NCI-H446 treated with DMSO at 0.1 percent for 48 hours (cell line): ENCODE data around the gene RETREG2.

Experiments used
- DNase-seq: peaks from one replicate; lab custom pipeline; 2025; lab: John Stamatoyannopoulos, UW

Gene RETREG2, protein sequence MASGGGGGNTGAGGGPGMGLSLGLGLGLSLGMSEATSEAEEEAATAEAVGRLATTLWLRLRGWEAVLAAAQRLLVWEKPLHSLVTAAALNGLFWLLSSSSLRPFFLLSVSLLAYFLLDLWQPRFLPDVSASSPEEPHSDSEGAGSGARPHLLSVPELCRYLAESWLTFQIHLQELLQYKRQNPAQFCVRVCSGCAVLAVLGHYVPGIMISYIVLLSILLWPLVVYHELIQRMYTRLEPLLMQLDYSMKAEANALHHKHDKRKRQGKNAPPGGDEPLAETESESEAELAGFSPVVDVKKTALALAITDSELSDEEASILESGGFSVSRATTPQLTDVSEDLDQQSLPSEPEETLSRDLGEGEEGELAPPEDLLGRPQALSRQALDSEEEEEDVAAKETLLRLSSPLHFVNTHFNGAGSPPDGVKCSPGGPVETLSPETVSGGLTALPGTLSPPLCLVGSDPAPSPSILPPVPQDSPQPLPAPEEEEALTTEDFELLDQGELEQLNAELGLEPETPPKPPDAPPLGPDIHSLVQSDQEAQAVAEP

DNA sequence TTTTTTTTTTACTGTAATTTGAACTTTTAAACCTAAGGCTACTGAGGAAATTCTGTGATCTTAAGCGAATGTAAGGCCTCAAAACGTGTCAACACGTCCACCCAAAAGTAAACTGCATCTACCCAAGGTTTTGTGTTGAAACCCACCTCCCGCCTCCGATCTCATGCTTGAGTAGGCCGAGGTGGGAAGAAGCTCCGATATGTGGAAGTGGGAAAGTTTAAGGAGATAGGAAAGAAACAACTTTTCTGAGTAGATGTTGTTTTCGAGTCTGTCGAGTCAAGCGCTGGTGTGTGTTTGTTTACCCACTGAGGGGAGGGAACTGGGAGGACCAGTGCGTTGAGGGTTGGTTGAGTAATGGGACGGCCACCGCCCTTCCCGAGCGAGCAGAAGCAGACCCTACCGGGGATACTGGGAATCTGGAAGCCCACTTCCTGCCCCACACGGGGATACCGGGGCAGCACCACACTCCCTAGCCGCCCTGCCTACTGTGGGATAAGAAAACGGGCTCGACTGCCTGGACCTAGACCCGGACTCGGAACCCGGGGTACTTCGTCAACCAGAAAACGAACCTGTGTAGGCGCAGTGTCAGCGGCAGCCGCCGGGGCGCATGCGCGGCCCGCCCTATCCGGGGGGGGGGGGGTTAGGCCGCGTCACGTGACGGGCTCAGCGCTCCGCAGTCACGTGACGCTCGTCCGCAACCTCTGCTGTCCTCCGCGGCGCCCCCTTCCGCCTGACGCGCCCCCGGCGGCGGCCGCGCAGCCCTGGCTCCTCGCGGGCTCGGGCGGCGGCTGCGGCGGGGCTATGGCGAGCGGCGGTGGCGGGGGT, at the start of gene RETREG2:
RETREG2 (plus strand) TSS at position 724 of the 825 bp plus-strand sequence; CDS start at position 802, 78 bp downstream.
- peak; percentile 67 for DNase-seq

DNA sequence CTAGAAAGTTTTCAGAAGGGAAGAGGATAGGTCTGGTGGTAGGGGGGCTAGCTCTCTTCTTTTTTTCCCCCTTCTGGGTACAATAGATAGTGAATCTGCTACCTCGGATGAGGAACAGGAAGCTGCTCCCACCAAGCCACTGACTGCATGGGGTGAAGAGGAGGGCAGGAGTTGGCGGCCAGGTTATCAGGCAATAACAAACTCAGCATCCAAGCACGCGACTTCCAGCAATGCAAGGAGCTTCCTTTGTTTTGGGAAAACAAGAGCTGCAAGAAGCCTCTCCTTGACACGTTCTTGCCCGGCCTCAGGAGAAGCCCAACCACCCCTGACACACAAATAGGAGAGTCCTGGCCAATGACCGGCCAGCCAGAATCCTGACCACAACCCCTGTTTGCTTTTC, 49.7 kb upstream of the RETREG2 start:
- DNase-seq: no peak

DNA sequence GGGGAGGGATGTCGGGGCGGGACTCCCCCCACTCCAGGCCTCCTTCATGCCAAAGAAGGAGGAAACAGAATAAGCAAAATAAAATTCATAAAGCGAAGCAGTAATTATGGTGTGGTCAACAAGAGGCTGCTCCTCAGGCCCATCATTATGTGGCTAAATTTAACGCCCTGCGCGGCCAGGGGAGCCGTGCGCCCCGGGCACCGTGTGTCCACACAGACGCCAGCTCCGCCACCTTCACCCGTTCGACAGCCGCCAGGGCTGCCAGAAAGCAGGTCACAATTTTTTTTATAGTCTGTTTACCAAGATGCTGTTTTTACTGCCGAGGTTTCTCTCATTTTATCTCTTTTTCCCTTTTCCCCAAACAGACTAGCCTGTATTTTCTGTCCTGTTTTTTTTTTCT, 48.5 kb upstream of the RETREG2 start:
- no peak for DNase-seq

DNA sequence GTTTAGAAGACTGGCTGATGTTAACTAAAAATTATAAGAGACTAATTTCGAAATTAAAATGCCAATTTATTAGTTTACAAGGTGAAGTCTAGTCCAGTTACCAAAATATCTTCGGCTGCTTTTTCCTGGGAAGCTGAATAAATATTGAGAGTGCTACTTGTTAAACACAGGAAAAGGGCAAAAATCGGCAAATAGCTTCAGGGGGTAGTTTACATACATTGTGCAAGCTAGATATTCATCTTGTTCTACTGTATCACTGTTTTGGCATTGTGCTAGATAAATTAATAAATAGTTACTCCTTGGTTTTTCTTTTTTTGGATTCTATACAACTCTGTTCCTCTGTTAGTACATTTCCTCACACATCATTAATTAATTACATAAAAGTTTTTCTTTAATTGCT, 46.7 kb upstream of the RETREG2 start:
- DNase-seq: no peak

DNA sequence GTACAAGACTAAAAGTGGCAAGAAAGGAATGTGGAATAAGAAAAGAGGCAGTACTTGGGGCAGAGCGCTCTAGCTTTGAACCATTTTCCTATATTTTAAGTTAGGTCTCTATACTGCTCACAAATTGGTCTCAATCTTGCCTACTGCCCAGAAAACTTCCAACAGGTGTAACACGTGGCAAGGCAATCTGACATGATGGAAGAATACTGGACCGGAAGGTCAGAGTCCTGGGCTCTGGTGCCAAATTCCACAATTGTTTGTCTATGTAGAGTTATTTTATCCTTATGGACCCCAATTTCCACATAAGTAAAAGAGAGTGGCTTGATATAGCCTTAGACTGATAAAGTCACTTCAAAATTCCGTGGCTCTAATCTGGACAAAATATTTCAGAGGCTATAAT, 46.3 kb upstream of the RETREG2 start:
- no peak for DNase-seq

DNA sequence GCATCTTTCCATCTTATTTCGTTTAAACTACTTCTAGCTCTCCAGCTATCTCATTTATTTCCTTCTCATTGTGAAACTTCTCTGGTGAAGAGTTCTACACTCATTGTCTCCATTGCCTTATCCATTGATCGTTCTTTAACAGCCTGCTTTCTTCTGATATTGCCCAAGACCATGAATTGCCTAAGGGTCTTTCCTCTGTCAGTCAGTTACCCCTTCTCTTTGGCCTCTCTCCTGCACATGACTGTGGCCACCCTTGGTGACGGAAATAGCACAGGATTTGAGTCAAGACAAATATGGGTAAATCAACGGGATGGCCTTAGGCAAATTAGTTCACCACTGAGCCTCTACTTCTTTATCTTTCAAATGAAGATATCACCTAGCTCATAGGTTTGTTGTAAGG, 44.1 kb upstream of the RETREG2 start:
- no peak for DNase-seq

DNA sequence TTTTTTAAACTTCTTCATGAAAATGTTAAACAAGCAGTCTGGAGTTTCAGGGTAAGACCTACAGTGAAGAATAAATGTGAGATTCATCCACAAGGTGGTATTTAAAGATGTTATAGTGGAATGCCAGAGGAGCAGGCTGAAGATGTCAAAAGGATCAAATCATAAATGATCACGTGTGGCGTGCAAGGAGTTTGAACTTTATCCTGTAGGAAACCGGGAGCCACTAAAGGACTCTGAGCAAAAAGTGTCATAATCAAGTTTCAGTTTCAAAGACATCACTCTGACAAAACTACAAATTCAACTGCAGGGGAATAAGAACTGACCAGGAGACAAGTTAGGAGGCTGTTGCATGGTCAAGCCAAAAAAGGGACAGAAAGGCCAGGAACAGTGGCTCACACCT, 37.4 kb upstream of the RETREG2 start:
- DNase-seq: no peak

DNA sequence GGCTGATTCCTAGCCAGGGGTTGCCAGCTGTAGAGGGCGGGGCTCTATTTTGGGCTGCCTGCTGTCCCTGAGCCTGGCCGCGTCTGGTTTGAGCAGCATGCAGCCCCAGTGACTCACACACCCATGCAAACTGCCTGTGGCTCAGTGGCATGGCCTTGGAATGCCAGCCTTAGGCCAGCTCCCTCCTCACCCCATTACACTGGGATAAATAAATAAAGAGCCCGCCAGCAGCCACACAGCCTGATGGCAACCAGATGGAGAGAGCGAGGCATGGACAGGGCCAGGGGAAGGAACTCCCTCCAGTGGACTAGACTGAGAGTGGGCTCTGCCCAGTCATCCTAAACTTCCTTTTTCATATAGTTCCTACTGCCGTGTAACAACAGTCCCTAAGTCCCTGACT, 35.7 kb upstream of the RETREG2 start:
- peak; percentile 9 for DNase-seq

DNA sequence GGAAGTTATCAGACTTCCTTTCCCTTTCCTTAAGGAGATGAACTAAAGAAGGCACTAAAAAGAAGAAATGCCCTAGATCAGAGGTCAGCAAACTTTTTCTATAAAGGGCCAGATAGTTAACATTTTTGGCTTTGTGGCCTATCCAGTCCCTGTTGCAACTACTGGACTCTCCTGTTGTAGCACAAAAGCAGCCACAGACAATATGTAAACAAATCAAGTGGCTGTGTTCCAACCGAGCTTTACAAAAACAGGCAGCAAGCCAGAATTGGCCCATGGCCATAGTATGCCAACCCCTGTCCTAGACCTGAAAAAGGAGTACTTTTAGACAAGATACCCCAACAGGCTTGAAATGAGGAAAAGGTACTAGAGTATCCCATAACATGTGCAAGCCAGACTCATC, 28.4 kb upstream of the RETREG2 start:
- DNase-seq: no peak

DNA sequence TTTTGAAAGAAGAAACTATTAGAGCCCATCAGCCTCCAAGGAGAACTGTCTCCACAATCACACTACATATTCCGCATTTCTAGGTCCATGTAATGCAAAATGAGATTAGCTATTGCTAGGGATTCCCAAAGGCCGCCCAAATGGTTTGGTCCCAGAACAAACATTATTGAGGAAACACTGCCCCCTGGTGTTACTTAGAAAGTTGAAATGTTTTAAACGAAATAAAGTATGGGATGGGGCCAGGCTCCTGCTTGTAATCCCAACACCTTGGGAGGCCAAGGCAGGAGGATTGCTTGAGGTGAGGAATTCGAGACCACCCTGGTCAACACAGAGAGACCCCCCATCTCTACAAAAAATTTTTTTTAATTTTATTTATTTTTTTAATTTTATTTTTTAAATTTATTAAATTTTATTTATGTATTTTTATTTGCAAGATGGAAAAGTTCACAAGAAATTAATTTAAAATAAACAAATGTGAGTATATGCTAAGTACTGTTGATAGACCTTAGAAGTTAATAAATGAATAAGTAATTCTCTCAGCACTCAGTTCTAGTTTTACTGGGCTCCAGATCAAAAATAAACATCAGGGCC, 22.9 kb upstream of the RETREG2 start:
- DNase-seq: peak; percentile 47

DNA sequence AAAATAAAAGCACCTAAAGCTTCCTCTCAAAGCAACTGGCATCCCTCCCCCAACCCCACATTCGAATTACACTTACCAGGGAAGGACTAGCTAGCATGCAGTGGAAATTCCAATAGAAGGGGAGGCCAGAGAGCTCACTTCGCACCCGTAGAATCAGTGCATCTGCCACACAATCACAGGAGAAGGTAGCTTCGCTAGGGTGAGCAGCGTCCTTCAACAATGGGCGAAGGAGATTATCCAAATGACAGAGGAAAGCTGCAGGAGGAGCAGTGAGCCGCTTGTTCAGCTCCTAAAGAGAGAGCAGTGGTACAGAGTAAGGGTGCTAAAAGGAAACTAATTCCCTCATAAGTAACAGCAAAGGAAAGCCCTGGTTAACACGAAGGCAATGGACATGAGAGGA, 20.7 kb upstream of the RETREG2 start:
- no peak for DNase-seq

DNA sequence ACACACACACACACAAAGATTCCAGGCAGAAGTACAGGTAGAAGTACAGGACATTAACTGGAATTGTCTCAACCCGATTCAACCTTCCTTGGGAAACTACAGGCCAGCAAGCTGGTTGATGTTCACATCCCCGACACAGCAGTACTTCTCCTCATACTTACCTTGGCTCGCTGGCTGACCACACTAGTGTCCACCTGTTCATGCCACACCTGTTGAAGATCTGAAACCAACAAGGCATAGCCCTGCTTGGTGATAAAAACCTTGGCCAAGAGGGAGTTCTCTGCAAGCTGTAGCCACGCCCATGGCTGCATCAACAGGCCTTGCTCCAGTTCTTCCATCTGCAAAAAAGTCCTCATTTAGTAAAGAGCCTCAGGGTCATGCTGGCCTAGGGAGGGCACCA, 20.1 kb upstream of the RETREG2 start:
- DNase-seq: no peak

DNA sequence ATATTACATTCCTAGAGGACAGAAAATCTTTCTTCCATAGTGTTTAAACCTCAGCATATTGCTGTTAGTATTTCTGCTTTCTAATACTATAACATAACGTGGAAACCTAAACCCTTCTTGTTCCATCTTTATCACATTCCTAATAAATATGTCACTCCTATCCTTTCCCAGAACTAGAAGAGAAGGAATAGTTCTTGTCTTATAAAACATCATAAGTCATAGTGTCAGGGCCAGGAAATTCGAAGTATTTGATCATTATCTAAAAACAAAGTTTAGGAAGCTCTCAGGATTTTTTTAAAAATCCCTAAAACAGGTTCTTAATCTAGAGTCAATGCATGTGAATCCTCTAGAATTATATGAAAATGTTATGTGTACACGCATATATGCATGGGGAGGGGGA, 19.5 kb upstream of the RETREG2 start:
- DNase-seq: no peak

DNA sequence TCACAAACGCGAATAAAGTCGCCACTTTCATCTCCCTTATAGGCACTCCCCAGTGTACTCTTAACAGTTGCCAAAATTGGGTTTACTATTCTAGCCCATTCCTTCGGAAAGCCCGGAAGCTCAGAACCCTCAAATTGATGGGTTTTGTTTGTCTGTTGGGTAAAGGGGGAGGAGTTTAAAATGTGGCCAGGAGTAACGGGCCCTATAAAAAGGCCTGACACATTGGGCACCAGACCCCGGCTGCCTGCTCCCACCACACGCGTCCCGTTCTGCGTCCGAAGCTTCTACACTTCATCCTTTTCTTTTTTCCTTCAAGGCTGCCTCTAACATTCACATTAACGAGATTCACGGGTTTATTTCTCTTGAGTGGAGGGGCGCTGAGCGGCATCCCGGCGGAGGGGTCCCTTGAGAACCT, 18.3 kb upstream of the RETREG2 start:
- peak; percentile 26 for DNase-seq

DNA sequence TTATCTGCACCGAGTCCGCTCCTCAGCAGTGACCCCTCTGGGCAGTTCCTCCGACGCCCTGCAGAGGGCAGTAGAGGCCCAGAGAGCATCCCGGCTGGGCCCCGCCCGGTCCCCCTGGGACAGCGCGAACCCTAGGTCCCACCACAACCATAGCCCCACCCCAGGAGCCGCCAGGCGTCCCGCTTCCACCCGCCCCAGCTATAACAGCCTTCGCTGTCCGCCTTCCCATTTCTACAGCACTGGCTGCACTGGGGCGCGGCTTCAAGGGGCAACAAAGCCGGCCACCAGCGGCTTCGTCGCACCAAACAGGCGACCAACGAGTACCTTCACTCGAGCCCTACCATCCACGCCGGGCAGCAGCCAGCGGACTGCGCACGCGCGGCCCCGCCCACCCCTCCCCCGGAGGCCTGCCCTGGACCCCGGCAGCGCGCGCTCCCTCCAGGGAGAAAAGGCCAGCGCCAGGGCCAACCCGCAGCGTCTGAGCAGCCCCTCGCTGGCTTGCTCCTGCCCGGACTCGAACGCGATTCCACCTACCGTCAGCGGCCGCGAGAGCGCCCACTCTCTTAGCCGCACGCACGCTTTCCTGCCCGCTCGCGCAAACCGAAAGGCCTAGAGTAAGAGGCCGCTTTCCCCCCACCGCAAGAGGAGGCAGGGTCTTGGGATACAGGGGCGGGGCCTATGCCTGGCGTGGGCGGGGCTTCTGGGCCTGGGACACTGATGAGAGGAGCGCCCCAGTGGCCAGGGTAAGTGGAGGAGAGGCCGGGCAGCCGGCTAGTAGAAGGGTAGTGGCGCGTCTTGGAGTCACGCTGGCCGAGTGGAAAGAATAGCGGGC, 17.7 kb upstream of the RETREG2 start, which contains the start of gene NHEJ1:
NHEJ1 (minus strand) TSS at position 630 of the 832 bp plus-strand sequence. CDS start 2,453 bp downstream, outside the sequence.
- DNase-seq: peak; percentile 74

DNA sequence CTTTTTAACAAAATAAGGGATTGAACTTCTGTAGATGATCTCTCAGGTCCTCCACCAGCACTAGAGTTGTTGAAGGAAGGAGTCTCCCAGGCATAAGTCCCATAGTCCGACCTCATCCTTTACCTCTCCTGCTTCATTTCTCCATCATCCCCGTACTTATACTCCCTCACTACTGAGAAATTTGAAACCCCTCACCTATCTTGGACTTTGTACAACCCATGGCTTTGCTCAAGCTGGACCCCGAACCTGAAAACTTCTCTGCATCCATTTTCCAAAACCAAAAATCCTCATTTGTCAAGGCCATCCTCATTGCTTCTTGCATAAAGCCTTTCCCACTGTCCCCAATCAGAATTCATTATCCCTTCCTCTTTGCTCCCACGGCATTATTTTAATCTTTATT, 17.0 kb upstream of the RETREG2 start:
- DNase-seq: no peak

DNA sequence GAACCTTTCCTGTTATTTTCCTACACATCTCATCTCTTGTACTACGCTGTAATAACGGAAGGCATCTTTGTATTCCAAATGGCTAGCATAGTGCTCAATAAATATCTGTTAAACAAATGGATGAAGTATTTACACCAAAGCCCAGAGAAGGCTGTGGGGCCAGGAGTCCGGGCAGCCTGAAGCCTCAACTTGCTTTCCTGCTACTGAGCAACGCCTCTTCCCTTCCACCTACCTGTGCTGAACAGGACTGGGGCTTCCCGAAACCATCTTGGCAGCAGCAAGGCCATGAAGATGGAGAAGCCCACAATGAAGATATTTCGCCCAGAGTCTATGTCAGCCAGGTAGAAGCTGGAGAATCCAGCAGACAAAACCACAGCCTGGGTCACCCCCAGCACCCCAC, 14.9 kb upstream of the RETREG2 start:
- DNase-seq: no peak

DNA sequence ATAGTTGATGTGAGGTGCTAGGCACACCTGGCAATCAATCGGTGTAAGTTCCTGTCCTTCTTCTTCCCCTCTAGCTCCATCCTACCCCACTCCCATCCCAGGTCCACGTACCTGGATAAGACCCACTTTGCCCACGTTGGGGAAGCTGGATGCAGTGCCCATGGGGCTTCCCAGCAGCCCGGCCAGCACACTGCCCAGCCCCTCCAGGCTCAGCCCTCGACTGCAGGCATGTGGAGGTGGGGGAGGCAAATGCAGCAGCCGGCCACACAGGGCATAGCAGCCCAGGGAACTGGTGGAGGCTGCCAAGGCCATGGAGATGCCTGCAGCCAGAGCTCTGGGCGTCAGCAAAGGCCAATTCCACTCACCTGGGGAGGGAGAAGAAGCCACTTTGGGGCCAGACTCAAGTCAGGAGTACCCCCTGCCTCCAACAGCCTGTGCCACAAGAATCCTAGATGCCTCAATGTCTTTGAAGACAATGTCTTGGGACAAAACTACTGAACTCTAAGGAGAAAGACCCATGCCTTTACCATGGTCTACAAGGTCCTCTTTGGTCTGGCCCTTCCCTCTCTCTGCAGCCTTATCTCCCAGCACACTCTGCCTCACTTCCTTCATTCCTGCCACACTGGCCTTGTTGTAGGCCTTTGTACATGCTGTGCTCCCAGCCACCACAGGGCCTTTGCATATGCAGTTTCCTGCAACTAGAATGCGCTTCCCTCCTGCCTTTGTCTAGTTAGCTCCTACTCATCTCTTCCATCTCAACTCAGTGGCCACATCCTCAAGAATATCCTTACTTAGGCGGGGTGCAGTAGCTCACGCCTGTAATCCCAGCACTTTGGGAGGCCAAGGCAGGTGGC, 12.8 kb upstream of the RETREG2 start:
- no peak for DNase-seq

DNA sequence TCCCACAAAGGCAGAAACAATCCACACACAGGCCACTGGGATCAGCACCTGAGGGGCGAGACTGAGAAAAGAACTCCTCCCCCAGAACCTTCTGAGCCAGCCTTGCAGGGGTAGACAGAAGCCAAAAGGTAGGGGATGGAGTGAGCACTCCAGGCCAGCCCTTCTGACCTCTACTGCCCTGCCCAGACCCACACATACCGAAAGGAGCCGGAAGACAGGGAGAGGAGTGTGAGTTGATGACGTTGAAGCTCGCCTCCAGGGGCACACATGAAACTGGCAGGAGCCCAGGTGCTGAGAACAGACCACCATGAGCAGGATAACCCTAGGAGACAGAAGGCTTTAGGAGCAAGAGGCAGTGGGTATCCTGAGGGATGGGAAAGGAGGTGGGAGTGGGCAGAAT, 10.1 kb upstream of the RETREG2 start:
- no peak for DNase-seq

DNA sequence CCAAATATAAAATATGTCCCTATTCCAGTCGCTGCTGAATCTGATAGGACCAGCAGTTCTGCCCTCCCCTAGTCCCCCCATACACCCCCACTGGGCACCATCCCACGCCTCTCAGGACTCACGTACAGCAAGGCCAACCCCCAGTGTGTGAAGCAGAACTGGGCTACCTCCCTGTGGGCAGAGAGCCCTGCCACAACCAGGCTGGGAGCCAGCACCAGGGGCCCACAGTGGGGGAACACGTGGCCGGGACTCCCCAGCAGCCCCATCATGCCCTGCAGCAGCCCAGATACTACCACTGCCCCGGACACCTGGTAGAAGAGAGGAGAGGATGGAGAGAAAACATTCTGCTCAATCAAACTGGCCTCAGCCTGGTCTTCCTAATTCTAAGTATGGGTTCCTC, 9.5 kb upstream of the RETREG2 start:
- DNase-seq: no peak

DNA sequence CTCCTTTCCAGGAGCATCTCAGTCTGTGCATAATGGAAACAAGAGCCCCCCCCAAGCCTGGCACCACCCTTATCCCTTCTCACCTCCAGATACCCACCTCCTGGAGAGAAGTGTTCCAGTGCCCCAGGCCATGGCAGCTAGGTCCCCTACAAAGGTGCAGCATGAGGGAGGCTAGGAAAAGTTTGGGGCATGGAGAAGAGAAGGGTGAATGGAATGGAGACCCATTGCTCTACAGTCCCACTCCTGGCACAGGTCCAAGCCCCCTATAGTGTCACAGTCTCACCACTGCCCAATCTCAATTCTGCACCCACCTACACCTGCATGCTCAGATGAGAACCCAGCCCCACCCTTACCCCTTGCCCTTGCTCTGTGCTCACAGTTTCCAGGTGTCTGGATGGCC, 9.1 kb upstream of the RETREG2 start:
- DNase-seq: no peak
